NOMO-1 (cell line): ENCODE measurements around the gene TEX35.

Experiments
- DNase-seq, 2 experiments: peaks; one replicate each; lab custom pipeline; 2025; ENCODE audit not compliant: unreplicated experiment in 2 of 2; lab: John Stamatoyannopoulos, UW

The TEX35 gene

GRCh38 chr1:178571807-178572206 is 58.9 kb downstream of the TEX35 start:
- no peak for DNase-seq
